Activated CD8-positive, alpha-beta memory T cell treated with anti-CD3 and anti-CD28 coated beads, Interleukin-2, amount 50 U/mL, for 48 hours (primary cell): ENCODE data around the gene NLK.
"Not testable (repeated sequence)": the region's sequence is repeated elsewhere in the genome, so short reads cannot be mapped to it uniquely, and the experiment has no call there.

Experiments used
- DNase-seq: peaks from one replicate; pipeline ENCODE4 v3.0.0-alpha.2; 2020

The NLK gene

GRCh38 chr17:28235066-28235700, 192.7 kb downstream of the NLK start:
- DNase-seq = not testable (repeated sequence)

GRCh38 chr17:28236033-28236653, 193.7 kb downstream of the NLK start:
- not testable (repeated sequence) for DNase-seq

- DNase-seq = not testable (repeated sequence)
Measured at GRCh38 chr17:28238547-28239270, 196.2 kb downstream of the NLK start.

DNA sequence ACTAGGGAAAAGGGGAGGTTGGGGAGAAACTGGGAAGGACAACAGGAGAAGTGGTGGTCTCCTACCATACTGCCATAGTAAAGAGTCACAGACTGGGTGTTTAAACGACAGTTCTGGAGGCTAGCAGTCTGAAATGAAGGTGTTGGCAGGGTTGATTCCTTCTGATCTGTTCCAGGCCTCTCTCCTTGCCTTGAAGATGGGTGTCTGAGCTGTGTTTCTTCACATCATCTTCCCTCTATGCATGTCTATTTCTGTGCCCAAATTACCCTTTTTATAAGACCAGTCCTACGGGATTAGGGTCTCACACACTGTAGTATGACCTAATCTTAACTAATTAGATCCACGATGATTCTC, 196.8 kb downstream of the NLK start:
- DNase-seq = no peak

DNA sequence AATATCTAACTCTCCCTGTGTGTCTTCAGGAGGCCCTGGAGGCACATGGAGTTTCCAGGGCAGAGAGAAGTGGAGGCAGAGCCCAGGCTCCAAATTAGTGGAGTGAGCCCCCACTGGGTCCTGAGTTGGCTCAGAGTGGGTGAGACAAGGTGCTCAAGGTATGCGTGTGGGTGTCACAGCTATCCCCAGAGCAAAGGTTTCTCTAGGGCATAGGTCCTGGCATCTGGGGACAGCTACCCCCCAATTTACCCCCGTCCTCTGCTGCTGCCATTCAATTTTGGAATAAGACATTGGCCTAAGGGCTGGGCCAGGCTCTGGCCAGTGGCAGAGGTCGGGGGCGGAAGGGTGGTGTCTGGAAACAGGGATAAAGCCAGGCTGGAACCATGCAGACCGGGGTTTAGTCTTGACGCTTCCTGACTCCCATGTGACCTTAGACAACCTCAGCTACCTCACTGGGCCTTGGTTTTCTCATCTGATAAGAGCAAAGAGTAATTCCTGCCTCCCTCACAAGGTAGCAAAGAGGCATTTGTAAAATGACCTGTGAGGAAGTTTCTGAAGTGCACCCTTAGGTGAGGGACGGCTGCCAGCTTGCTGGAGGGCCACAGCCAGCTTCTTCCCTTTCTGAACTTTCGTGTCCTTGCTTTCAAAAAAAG, 198.3 kb downstream of the NLK start:
- no peak for DNase-seq

DNA sequence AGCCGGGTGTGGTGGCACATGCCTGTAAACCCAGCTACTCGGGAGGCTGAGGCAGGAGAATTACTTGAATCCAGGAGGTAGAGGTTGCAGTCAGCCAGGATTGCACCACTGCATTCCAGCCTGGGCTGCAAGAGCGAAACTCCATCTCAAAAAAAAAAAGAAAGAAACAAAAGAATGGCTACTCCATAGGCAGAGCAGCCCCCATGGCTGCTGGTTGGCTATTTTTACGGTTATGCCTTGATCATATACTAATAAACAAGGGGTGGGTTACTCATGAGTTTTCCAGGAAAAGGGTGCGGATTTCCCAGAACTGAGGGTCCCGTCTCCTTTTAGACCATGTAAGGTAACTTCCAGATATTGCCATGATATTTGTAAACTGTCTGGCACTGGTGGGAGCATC, 200.3 kb downstream of the NLK start:
- no peak for DNase-seq

- DNase-seq = not testable (repeated sequence)
Measured at GRCh38 chr17:28243268-28243667, 200.8 kb downstream of the NLK start.

DNA sequence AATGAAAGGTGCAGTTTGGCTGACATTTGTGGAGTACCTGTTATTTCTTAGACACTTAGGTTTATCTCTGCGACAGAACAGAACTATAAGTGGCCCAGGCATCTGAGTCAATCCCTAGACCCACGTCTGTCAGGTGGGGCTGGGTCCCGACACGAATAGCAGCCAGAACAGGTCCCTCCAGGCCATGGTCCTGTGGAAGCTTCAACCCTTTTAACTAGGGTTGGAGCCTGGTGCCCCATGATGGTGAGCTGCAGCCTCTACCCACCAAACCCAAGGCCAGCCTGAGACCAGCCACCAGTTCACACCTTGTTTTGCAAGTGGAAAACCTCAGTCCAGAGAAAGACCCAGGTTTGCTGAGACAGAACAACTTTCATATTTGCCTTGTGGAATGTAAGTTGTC, 202.0 kb downstream of the NLK start:
- no peak for DNase-seq
